Loucy (cell line): ENCODE measurements around the gene PCK1.

ENCODE experiments used
- H2AFZ ChIP-seq: fragments of 200-600 bp; sonication (generic); 2 replicates; pipeline ENCODE4 v1.6.0; 2016; ENCODE audit warnings: antibody characterized with exemption, mild to moderate bottlenecking, low read length, moderate library complexity
- H3F3A ChIP-seq: fragments of 200-600 bp; 2 replicates; pipeline ENCODE4 v1.6.0; 2016; ENCODE audit warnings: antibody characterized with exemption, low read depth, mild to moderate bottlenecking
- H3K27me3 ChIP-seq: fragments of 200-600 bp; sonication (generic); 2 replicates; pipeline ENCODE4 v1.6.1; 2014; ENCODE audit warnings: low read length, mild to moderate bottlenecking; ENCODE audit not compliant: insufficient read depth, poor library complexity, severe bottlenecking
- H3K36me3 ChIP-seq: fragments of 200-600 bp; sonication (generic); 2 replicates; pipeline ENCODE4 v1.6.1; 2016; ENCODE audit warnings: low read length; ENCODE audit not compliant: insufficient read depth
- H3K4me1 ChIP-seq: fragments of 200-600 bp; sonication (generic); 2 replicates; pipeline ENCODE4 v1.5.1; 2014; ENCODE audit warnings: low read length, mild to moderate bottlenecking; ENCODE audit not compliant: insufficient read depth, poor library complexity, severe bottlenecking
- H3K4me2 ChIP-seq: fragments of 200-600 bp; sonication (generic); 2 replicates; pipeline ENCODE4 v1.6.0; 2014; ENCODE audit warnings: antibody characterized with exemption, low read length, low read depth, mild to moderate bottlenecking; ENCODE audit not compliant: poor library complexity, severe bottlenecking
- H3K4me3 ChIP-seq: fragments of 200-600 bp; sonication (generic); 2 replicates; pipeline ENCODE4 v1.5.1; 2014; ENCODE audit warnings: low read length, mild to moderate bottlenecking, mixed read lengths; ENCODE audit not compliant: poor library complexity, severe bottlenecking
- H3K79me2 ChIP-seq: fragments of 200-600 bp; sonication (generic); 2 replicates; pipeline ENCODE4 v1.6.1; 2014; ENCODE audit warnings: low read length; ENCODE audit not compliant: insufficient read depth
- H3K9ac ChIP-seq: fragments of 200-600 bp; sonication (generic); 2 replicates; pipeline ENCODE4 v1.6.0; 2014; ENCODE audit warnings: mild to moderate bottlenecking, low read depth, low read length, moderate library complexity; ENCODE audit not compliant: poor library complexity, severe bottlenecking
- H3K9me2 ChIP-seq: fragments of 200-600 bp; sonication (generic); replicated peaks from 2 replicates; pipeline ENCODE4 v1.6.1; 2016; ENCODE audit warnings: low read depth, low read length, mixed read lengths
- H3K9me3 ChIP-seq: fragments of 200-600 bp; sonication (generic); 2 replicates; pipeline ENCODE4 v1.6.1; 2014; ENCODE audit warnings: mild to moderate bottlenecking, antibody characterized with exemption, low read length, low read depth; ENCODE audit not compliant: insufficient read depth
- H4K20me1 ChIP-seq: fragments of 200-600 bp; sonication (generic); 2 replicates; pipeline ENCODE4 v1.6.0; 2014; ENCODE audit warnings: antibody characterized with exemption, low read length, mild to moderate bottlenecking; ENCODE audit not compliant: insufficient read depth, poor library complexity, severe bottlenecking
- EZH2phosphoT487 ChIP-seq: fragments of 200-600 bp; IDR thresholded peaks from 2 replicates; pipeline ENCODE4 v1.6.1; 2018; ENCODE audit warnings: antibody characterized with exemption, mild to moderate bottlenecking, moderate library complexity, borderline replicate concordance
- TF ChIP-seq, protein P1 (sequence below): fragments of 200-600 bp; sonication (generic); conservative IDR thresholded peaks from 2 replicates; pipeline ENCODE4 v1.5.1; 2014; ENCODE audit warnings: mild to moderate bottlenecking, antibody characterized with exemption, low read length

PCK1 gene

DNA sequence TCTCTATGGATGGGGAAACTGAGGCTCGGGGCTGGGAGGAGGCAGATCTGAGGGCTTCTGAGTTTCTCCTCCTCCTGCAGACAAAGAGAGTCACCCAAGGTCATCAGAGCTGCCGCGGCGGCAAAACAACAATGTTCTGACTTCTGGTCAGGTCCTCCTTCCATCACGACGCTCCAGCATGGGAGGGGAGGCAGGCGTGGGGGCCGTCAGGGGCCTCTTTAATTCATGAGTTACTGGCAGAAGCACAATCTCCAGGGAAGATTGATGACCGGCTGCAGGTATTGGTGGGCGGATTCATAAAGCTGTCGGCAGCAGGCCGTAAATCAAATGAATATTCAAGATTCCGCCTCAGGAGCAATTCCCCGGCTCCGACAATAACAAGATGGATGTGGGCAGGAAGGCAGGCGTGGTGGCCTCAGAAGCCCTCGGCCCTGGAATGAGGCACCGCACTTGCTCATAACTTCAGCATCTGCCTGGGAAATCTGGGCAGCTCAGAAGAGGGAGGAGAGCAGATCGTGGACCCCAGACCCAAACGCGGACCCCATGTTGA is 19.1 kb downstream of the PCK1 start:
- H3K9me2 ChIP-seq, result no peaks in the 10 kb centered on the region
- TF ChIP-seq EZH2phosphoT487, result no peak
- TF ChIP-seq, protein P1, sequence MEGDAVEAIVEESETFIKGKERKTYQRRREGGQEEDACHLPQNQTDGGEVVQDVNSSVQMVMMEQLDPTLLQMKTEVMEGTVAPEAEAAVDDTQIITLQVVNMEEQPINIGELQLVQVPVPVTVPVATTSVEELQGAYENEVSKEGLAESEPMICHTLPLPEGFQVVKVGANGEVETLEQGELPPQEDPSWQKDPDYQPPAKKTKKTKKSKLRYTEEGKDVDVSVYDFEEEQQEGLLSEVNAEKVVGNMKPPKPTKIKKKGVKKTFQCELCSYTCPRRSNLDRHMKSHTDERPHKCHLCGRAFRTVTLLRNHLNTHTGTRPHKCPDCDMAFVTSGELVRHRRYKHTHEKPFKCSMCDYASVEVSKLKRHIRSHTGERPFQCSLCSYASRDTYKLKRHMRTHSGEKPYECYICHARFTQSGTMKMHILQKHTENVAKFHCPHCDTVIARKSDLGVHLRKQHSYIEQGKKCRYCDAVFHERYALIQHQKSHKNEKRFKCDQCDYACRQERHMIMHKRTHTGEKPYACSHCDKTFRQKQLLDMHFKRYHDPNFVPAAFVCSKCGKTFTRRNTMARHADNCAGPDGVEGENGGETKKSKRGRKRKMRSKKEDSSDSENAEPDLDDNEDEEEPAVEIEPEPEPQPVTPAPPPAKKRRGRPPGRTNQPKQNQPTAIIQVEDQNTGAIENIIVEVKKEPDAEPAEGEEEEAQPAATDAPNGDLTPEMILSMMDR, result no peak
- no peak overlapping the region for H3K9ac ChIP-seq
- no peaks in the 10 kb centered on the region for H3K9me3 ChIP-seq
- no peaks in the 10 kb centered on the region for H4K20me1 ChIP-seq
- H2AFZ ChIP-seq, result no peak overlapping the region
- no peaks in the 10 kb centered on the region for H3K4me1 ChIP-seq
- H3K36me3 ChIP-seq, result no peaks in the 10 kb centered on the region
- H3K4me2 ChIP-seq, result no peak overlapping the region
- H3F3A ChIP-seq, result no peaks in the 10 kb centered on the region
- H3K79me2 ChIP-seq, result no peaks in the 10 kb centered on the region
- no peak overlapping the region for H3K4me3 ChIP-seq
- no peaks in the 10 kb centered on the region for H3K27me3 ChIP-seq

GRCh38 chr20:57580478-57581201 is 19.7 kb downstream of the PCK1 start:
- H3K9ac ChIP-seq, result no peak overlapping the region
- peak overlapping the region; percentile 60; the same call in 1 of the 2 replicates for H2AFZ ChIP-seq
- no peak overlapping the region for H3K4me3 ChIP-seq
- no peak for TF ChIP-seq EZH2phosphoT487
- TF ChIP-seq, protein P1, result no peak
- no peaks in the 10 kb centered on the region for H3K79me2 ChIP-seq
- no peaks in the 10 kb centered on the region for H3F3A ChIP-seq
- no peaks in the 10 kb centered on the region for H3K27me3 ChIP-seq
- no peaks in the 10 kb centered on the region for H3K36me3 ChIP-seq
- H3K4me2 ChIP-seq, result no peak overlapping the region
- no peaks in the 10 kb centered on the region for H3K4me1 ChIP-seq
- H3K9me2 ChIP-seq, result no peaks in the 10 kb centered on the region
- no peaks in the 10 kb centered on the region for H4K20me1 ChIP-seq
- H3K9me3 ChIP-seq, result no peaks in the 10 kb centered on the region

- TF ChIP-seq, protein P1, result peak; percentile 32; the same call in 1 of the 2 replicates
- TF ChIP-seq EZH2phosphoT487, result no peak
- no peak overlapping the region for H3K4me3 ChIP-seq
Observed at GRCh38 chr20:57581202-57582028, 20.5 kb downstream of the PCK1 start.

More at GRCh38 chr20:57581202-57582028, 20.5 kb downstream of the PCK1 start:
- Histone ChIP-seq H3K9me2 (no peaks in the 10 kb centered on the region), H3K79me2 (no peaks in the 10 kb centered on the region), H3K9ac (no peak overlapping the region), H3K4me2 (no peak overlapping the region), H4K20me1 (no peaks in the 10 kb centered on the region), H2AFZ (peak overlapping the region; percentile 60; the same call in 1 of the 2 replicates), H3K36me3 (no peaks in the 10 kb centered on the region), H3F3A (no peaks in the 10 kb centered on the region), H3K27me3 (no peaks in the 10 kb centered on the region), H3K9me3 (no peaks in the 10 kb centered on the region), H3K4me1 (no peaks in the 10 kb centered on the region)
